H1 (cell line): ENCODE data around the gene GGA1. TPM values are rescaled to one million over a fixed set of nuclear protein-coding genes. Genes with fewer than 3 reads are reported as not detected.

ENCODE experiments used
- CTCF ChIA-PET: fragments of 300-600 bp; sonication (Branson Sonifier 250); formaldehyde crosslinking; loops from one replicate; lab custom pipeline; 2021; ENCODE audit not compliant: partially characterized antibody; lab: Charles Lee
- POLR2A ChIA-PET: fragments of 300-600 bp; sonication (Branson Sonifier 250); formaldehyde crosslinking; loops from one replicate; lab custom pipeline; 2021; ENCODE audit warnings: inconsistent platforms; ENCODE audit not compliant: partially characterized antibody; lab: Charles Lee
- DNase-seq, 2 experiments: peaks; one replicate each; pipeline versions ENCODE4 v3.0.0 to v3.0.0-alpha.2; 2010 to 2022; ENCODE audit warnings: low spot score in 2 of 2, low read depth in 1 of 2, mixed read lengths in 1 of 2
- FAIRE-seq: peaks from 2 replicates; lab custom pipeline; 2011; peaks lifted over from hg19 to GRCh38; lab: Jason Lieb, UNC
- H2AFZ ChIP-seq: 2 replicates; pipeline ENCODE4 v1.8.1; 2012; ENCODE audit warnings: low read length, inconsistent platforms
- H2AK5ac ChIP-seq: 2 replicates; pipeline ENCODE4 v1.6.1; 2013; ENCODE audit warnings: low read depth, low read length
- H2BK120ac ChIP-seq: replicated peaks from 2 replicates; pipeline ENCODE3; 2013; ENCODE audit warnings: low read depth, low read length, inconsistent platforms
- H2BK12ac ChIP-seq: 2 replicates; pipeline ENCODE4 v1.6.1; 2013; ENCODE audit warnings: low read depth, low read length
- H2BK15ac ChIP-seq: 2 replicates; pipeline ENCODE4 v1.6.1; 2013; ENCODE audit warnings: low read length
- H2BK20ac ChIP-seq: 2 replicates; pipeline ENCODE4 v1.6.1; 2013; ENCODE audit warnings: low read length
- H2BK5ac ChIP-seq: 2 replicates; pipeline ENCODE4 v1.6.1; 2013; ENCODE audit warnings: low read depth, low read length
- H3K14ac ChIP-seq: 2 replicates; pipeline ENCODE4 v1.6.1; 2013; ENCODE audit warnings: inconsistent platforms; ENCODE audit not compliant: insufficient read length
- H3K18ac ChIP-seq: 2 replicates; pipeline ENCODE4 v1.6.1; 2013; ENCODE audit warnings: low read length; ENCODE audit errors: extremely low read depth
- H3K23ac ChIP-seq: 2 replicates; pipeline ENCODE4 v1.6.1; 2013; ENCODE audit warnings: inconsistent platforms; ENCODE audit not compliant: insufficient read length
- H3K23me2 ChIP-seq: 2 replicates; pipeline ENCODE4 v1.6.1; 2013; ENCODE audit warnings: low read depth, low read length
- H3K27ac ChIP-seq: 2 replicates; pipeline ENCODE4 v1.6.1; 2011; ENCODE audit warnings: low read depth, low read length, inconsistent platforms
- H3K27me3 ChIP-seq, 4 experiments: replicated peaks in 1 of 4; 1 replicate in 1 of 4; 2 replicates in 3 of 4; pipeline versions ENCODE4 v1.6.1 to v1.8.1; 2011 to 2013; ENCODE audit warnings: low read length in 3 of 4, mild to moderate bottlenecking in 3 of 4, inconsistent platforms in 2 of 4, mixed read lengths in 2 of 4, moderate library complexity in 1 of 4; ENCODE audit not compliant: control insufficient read depth in 3 of 4, insufficient read depth in 3 of 4; ENCODE audit errors: extremely low read depth in 1 of 4
- H3K36me3 ChIP-seq, 4 experiments: 2 replicates each; pipeline versions ENCODE4 v1.6.1 to v1.8.1; 2011 to 2013; ENCODE audit warnings: mild to moderate bottlenecking in 4 of 4, low read length in 3 of 4, moderate library complexity in 2 of 4, control low read depth in 1 of 4, inconsistent platforms in 1 of 4; ENCODE audit not compliant: insufficient read depth in 4 of 4, control insufficient read depth in 2 of 4
- H3K4ac ChIP-seq: replicated peaks from 2 replicates; pipeline ENCODE3; 2013; ENCODE audit warnings: low read length, low read depth, mixed read lengths, inconsistent platforms; ENCODE audit not compliant: insufficient read length
- H3K4me1 ChIP-seq, 4 experiments: replicated peaks in 1 of 4; 1 replicate in 1 of 4; 2 replicates in 3 of 4; pipeline versions ENCODE4 v1.6.1 to v1.8.1; 2011 to 2013; ENCODE audit warnings: low read length in 3 of 4, inconsistent platforms in 2 of 4, mixed read lengths in 1 of 4; ENCODE audit not compliant: insufficient read depth in 4 of 4, control insufficient read depth in 3 of 4
- H3K4me2 ChIP-seq, 2 experiments: 2 replicates each; pipeline versions ENCODE4 v1.6.1 to v1.8.1; 2011 to 2013; ENCODE audit warnings: low read depth in 2 of 2, low read length in 2 of 2, control low read depth in 1 of 2, inconsistent platforms in 1 of 2, mild to moderate bottlenecking in 1 of 2; ENCODE audit not compliant: insufficient read depth in 1 of 2
- H3K4me3 ChIP-seq, 4 experiments: fragments of 200-600, 300-600 bp in 1 of 4; sonication (generic), shearing (Covaris generic), sonication (Bioruptor Twin) in 1 of 4; 2 replicates each; pipeline versions ENCODE4 v1.5.1 to v1.8.1; 2011 to 2016; ENCODE audit warnings: low read length in 4 of 4, low read depth in 3 of 4, control low read depth in 2 of 4, inconsistent platforms in 2 of 4, mild to moderate bottlenecking in 2 of 4, mixed read lengths in 1 of 4, moderate library complexity in 1 of 4; ENCODE audit not compliant: insufficient read depth in 2 of 4; ENCODE audit errors: extremely low read depth in 1 of 4
- H3K56ac ChIP-seq: replicated peaks from 2 replicates; pipeline ENCODE3; 2013; ENCODE audit warnings: low read depth, mild to moderate bottlenecking, mixed read lengths, low read length, inconsistent platforms; ENCODE audit not compliant: insufficient read length
- H3K79me1 ChIP-seq: 2 replicates; pipeline ENCODE4 v1.6.1; 2013; ENCODE audit warnings: low read depth, low read length, control low read depth
- H3K79me2 ChIP-seq, 2 experiments: 2 replicates each; pipeline versions ENCODE4 v1.6.1 to v1.8.1; 2012 to 2013; ENCODE audit warnings: low read length in 2 of 2, mild to moderate bottlenecking in 2 of 2, inconsistent platforms in 1 of 2; ENCODE audit not compliant: insufficient read depth in 2 of 2, control insufficient read depth in 1 of 2
- H3K9ac ChIP-seq, 4 experiments: replicated peaks in 1 of 4; 1 replicate in 1 of 4; 2 replicates in 3 of 4; pipeline versions ENCODE4 v1.6.1 to v1.8.1; 2011 to 2013; ENCODE audit warnings: low read depth in 3 of 4, low read length in 3 of 4, control low read depth in 2 of 4, mild to moderate bottlenecking in 2 of 4, moderate library complexity in 2 of 4, inconsistent platforms in 1 of 4; ENCODE audit errors: extremely low read depth in 1 of 4
- H3K9me3 ChIP-seq, 2 experiments: 2 replicates each; pipeline versions ENCODE4 v1.6.1 to v1.8.1; 2012 to 2013; ENCODE audit warnings: mild to moderate bottlenecking in 2 of 2, moderate library complexity in 2 of 2, control low read depth in 1 of 2, inconsistent platforms in 1 of 2, low read depth in 1 of 2, low read length in 1 of 2, mixed read lengths in 1 of 2; ENCODE audit not compliant: insufficient read depth in 2 of 2
- H4K20me1 ChIP-seq, 2 experiments: replicated peaks in 1 of 2; 2 replicates each; pipeline versions ENCODE3 to v1.8.1; 2011 to 2013; ENCODE audit warnings: inconsistent platforms in 2 of 2, low read length in 2 of 2, mild to moderate bottlenecking in 1 of 2; ENCODE audit not compliant: insufficient read depth in 2 of 2, control insufficient read depth in 1 of 2
- H4K5ac ChIP-seq: 2 replicates; pipeline ENCODE4 v1.6.1; 2013; ENCODE audit warnings: low read length, low read depth, mixed read lengths, inconsistent platforms; ENCODE audit not compliant: insufficient read length
- H4K8ac ChIP-seq: 2 replicates; pipeline ENCODE4 v1.8.0; 2013; ENCODE audit warnings: mild to moderate bottlenecking, moderate library complexity, low read length, inconsistent platforms; ENCODE audit not compliant: insufficient read depth; ENCODE audit errors: extremely low read depth
- H4K91ac ChIP-seq: replicated peaks from 2 replicates; pipeline ENCODE3; 2013; ENCODE audit warnings: low read length, mixed read lengths, inconsistent platforms; ENCODE audit not compliant: insufficient read length
- EGR1 ChIP-seq: IDR thresholded peaks from 2 replicates; pipeline ENCODE4 v1.6.1; 2011; ENCODE audit warnings: low read depth, low read length, borderline replicate concordance
- EZH2 ChIP-seq: fragments of 200-600 bp; sonication (generic); IDR thresholded peaks from 2 replicates; pipeline ENCODE4 v1.7.1; 2012; ENCODE audit warnings: low read depth, mild to moderate bottlenecking, moderate library complexity, low read length, inconsistent platforms; ENCODE audit not compliant: severe bottlenecking
- FOSL1 ChIP-seq: IDR thresholded peaks from 2 replicates; pipeline ENCODE4 v1.6.1; 2011; ENCODE audit warnings: mild to moderate bottlenecking, low read depth, low read length, moderate library complexity; ENCODE audit not compliant: insufficient read depth
- KDM4A ChIP-seq: IDR thresholded peaks from one replicate; pipeline ENCODE4 v1.7.1; 2012; ENCODE audit warnings: low read depth, mild to moderate bottlenecking, moderate library complexity, low read length, inconsistent platforms; ENCODE audit not compliant: severe bottlenecking
- RBBP5 ChIP-seq: IDR thresholded peaks from 2 replicates; pipeline ENCODE4 v1.7.1; 2012; ENCODE audit warnings: low read depth, mild to moderate bottlenecking, inconsistent platforms, low read length, moderate library complexity, borderline replicate concordance
- SP1 ChIP-seq: IDR thresholded peaks from 2 replicates; pipeline ENCODE4 v1.6.1; 2011; ENCODE audit warnings: low read depth, low read length
- SUZ12 ChIP-seq: fragments of 200-600 bp; sonication (generic); IDR thresholded peaks from 2 replicates; pipeline ENCODE4 v1.6.1; 2012; ENCODE audit warnings: mild to moderate bottlenecking, inconsistent platforms, low read length, moderate library complexity, mixed read lengths
- TBP ChIP-seq: IDR thresholded peaks from 2 replicates; pipeline ENCODE4 v1.6.1; 2011; ENCODE audit warnings: low read depth, low read length, improper control_type of control experiment
- WGBS, 2 experiments: shearing (Covaris generic) in 1 of 2; methylation state at CpG; one replicate each; pipeline versions ENCODE4 v1.1.6 to v1.1.7; 2013 to 2015; ENCODE audit warnings: low lambda C conversion rate in 2 of 2, mixed read lengths in 2 of 2, inconsistent platforms in 1 of 2, low coverage in 1 of 2, missing lambda C conversion rate in 1 of 2; ENCODE audit not compliant: insufficient replicate concordance in 2 of 2, insufficient coverage in 1 of 2, insufficient read length in 1 of 2; ENCODE audit errors: extremely low coverage in 1 of 2, missing lambda C conversion rate in 1 of 2; 5-methylcytosine and 5-hydroxymethylcytosine counted together
- polyA plus RNA-seq, 7 experiments: library from polyadenylated mRNA; depleted of rRNA in 3 of 7; stranded (reverse) in 5 of 7; unstranded in 2 of 7; fragments of >200 nt in 5 of 7; fragments of 200-250 nt in 2 of 7; gene quantifications; 1 replicate in 5 of 7; 2 replicates in 1 of 7; 4 replicates in 1 of 7; pipeline versions ENCODE4 v1.2.1 to v1.2.3, GENCODE V29; 2011 to 2013; ENCODE audit warnings: missing spikeins in 2 of 7, mixed read lengths in 2 of 7
- total RNA-seq: library from RNA; stranded (reverse); fragmentation: NEBNext Ultra II Directional; extraction: Animal tissue kit (Norgen Biotek cat#: 25700); gene quantifications from 2 replicates; pipeline ENCODE4 v1.2.1, GENCODE V29; 2021
- TF ChIP-seq, protein P1 (sequence below): IDR thresholded peaks from 2 replicates; pipeline ENCODE4 v1.6.1; 2012; ENCODE audit warnings: inconsistent platforms

The GGA1 gene
- total and polyA plus RNA-seq, 2 of the 8 experiments (the other 6 are each of a cell fraction or from before 2014, with no cell fraction given), result 49.3 to 57.2 TPM

DNA sequence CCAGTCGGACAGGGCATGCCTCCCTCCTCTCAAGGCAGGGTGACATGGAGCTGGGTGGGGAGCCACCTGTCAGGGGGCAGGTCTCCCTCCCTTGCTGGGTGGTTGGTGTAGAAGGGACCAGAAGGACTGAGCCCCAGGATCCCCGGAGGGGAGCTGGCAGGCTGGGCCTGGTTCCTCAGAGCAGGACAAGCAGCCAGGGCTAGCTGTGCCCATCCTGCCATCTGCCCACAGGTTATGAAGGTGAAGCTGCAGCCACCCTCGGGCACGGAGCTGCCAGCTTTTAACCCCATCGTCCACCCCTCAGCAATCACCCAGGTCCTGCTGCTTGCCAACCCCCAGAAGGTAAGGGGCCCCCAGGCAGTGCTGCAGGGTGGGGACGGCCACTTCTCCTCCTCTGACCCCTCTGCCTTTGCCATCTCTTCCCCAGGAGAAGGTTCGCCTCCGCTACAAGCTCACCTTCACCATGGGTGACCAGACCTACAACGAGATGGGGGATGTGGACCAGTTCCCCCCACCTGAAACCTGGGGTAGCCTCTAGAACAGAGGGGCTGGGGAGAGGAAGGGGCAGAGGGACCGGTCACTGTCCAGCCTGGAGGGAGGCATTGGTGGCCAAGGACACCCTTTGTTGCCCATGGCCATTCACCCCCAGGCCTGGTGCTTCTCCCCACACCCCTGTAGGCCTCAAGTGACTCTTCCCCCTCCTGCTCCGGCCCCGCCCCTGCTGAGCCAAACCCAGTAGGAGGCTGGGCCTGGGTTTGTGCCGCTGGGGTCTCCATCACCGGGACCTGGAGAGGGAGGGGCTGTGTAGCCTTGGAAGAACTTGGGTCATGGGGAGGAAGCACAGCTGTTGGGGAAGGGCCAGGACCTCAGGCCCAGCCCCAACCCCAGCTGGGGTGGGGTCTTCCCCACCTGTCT lies 23.8 kb downstream of the GGA1 start:
- 95% methylated on average over 10 of the region's 14 CpGs; no CpG with 5 or more reads in 1 of the 2 experiments for WGBS, 2 experiments
- TF ChIP-seq SP1 (no peak), FOSL1 (no peak), EZH2 (no peak), EGR1 (no peak), TBP (no peak), RBBP5 (no peak), SUZ12 (no peak), KDM4A (no peak)
- TF ChIP-seq, protein P1, sequence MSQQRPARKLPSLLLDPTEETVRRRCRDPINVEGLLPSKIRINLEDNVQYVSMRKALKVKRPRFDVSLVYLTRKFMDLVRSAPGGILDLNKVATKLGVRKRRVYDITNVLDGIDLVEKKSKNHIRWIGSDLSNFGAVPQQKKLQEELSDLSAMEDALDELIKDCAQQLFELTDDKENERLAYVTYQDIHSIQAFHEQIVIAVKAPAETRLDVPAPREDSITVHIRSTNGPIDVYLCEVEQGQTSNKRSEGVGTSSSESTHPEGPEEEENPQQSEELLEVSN, result no peak

More for the DNA sequence above, 23.8 kb downstream of the GGA1 start:
- Histone ChIP-seq H2AK5ac (peak overlapping the region; percentile 24; the same call in 1 of the 2 replicates), H4K8ac (peak overlapping the region; percentile 58; the same call in 1 of the 2 replicates), H2BK120ac (no peak overlapping the region), H3K9ac (no peak overlapping the region), H3K79me1 (no peaks in the 10 kb centered on the region), H2BK5ac (0 out of 2 replicates have a peak overlapping the region, but pooled peaks have one; percentile 44), H3K4me2 (no peak overlapping the region), H3K27ac (no peak overlapping the region; the same call in 1 of the 2 replicates), H4K5ac (no peak overlapping the region), H4K91ac (no peak overlapping the region), H3K79me2 (no peaks in the 10 kb centered on the region), H3K27me3 (no peaks in the 10 kb centered on the region), H3K18ac (no peak overlapping the region), H3K4me3 (no peak overlapping the region), H3K23ac (no peak overlapping the region), H3K14ac (no peak overlapping the region), H2BK20ac (no peak overlapping the region), H3K36me3 (no peaks in the 10 kb centered on the region; a peak in 2 of 8 replicates), H4K20me1 (peaks cover 0 to 2% of the 10 kb centered on the region in 2 experiments), H3K9me3 (no peaks in the 10 kb centered on the region), H3K4me1 (peaks cover 5 to 21% (median 17%) of the 10 kb centered on the region in 4 experiments), H2BK12ac (no peak overlapping the region), H2AFZ (no peak overlapping the region), H2BK15ac (peak overlapping the region; percentile 29; the same call in 1 of the 2 replicates), H3K56ac (no peak overlapping the region), H3K4ac (no peak overlapping the region), H3K23me2 (no peaks in the 10 kb centered on the region)
- ChIA-PET CTCF (interaction anchor here (0.8 to 11.1 kb wide), 14 partner anchors 9 to 135 kb away, joined by 3 to 140 read pairs (median 6); partner anchors contain the start of genes GGA1 and PDXP), POLR2A (interaction anchor here (0.6 to 5.4 kb wide), 10 partner anchors 9 to 530 kb away, joined by 3 to 32 read pairs (median 4); partner anchors contain the start of gene GGA1)
- no peak for DNase-seq
- no peak for FAIRE-seq
